Measurements from ENCODE around the gene NCOA7. TPM values are rescaled to one million over a fixed set of nuclear protein-coding genes. Genes with fewer than 3 reads are reported as not detected.

NCOA7 gene
- total and polyA plus RNA-seq, 9 of the 15 experiments (the other 6 are each of a cell fraction or from before 2014, with no cell fraction given) = 5.8 to 14.6 (median 9.3) TPM

- in situ Hi-C loops (cut with MboI) = loop anchor here (5.0 to 10.0 kb wide), 2 partner anchors 183 to 1485 kb away; no protein-coding TSS in a partner anchor
- FAIRE-seq = peak; percentile 97
- H3K4me3 ChIP-seq = peak overlapping the region; percentile 82
- no peaks in the 10 kb centered on the region for H4K20me1 ChIP-seq (replicated peaks; ENCODE audit: control insufficient read depth, insufficient read depth, low read length)
- H3K9ac ChIP-seq (ENCODE audit: insufficient read depth in 1 of 2, low read depth in 2 of 2, low read length in 2 of 2) = peak overlapping the region; percentile 88 to 92
- ATAC-seq = peak; percentile 78
- ChIA-PET CTCF (ENCODE audit: low intra/inter-chr PET ratio) (interaction anchor here (0.6 to 1.1 kb wide), 4 partner anchors 166 to 476 kb away, joined by 3 to 7 read pairs (median 4); no protein-coding TSS in a partner anchor), POLR2A (interaction anchor here (0.6 to 3.7 kb wide), 28 partner anchors 9 to 922 kb away, joined by 3 to 98 read pairs (median 4); partner anchors contain the start of genes HINT3 and TRMT11)
- WGBS (ENCODE audit: insufficient coverage, low coverage, missing lambda C conversion rate) = under 1% methylated on average over 19 of the region's 19 CpGs
- DNase-seq (ENCODE audit: extremely low read depth in 1 of 4, low spot score in 3 of 4) = peak; percentile 39 to 91 (median 60)
- H3K27ac ChIP-seq (ENCODE audit: extremely low read depth, low read depth, low read length) = peak overlapping the region; percentile 96
- intact Hi-C loops (cut with micrococcal nuclease) = loop anchor here (1.0 to 10.0 kb wide), 5 partner anchors 8 to 825 kb away; partner anchors contain the start of genes HINT3 and RNF217
- H3K9me3 ChIP-seq (replicated peaks; ENCODE audit: control insufficient read depth, insufficient read depth, low read depth, low read length) = no peaks in the 10 kb centered on the region
- peaks cover 30% of the 10 kb centered on the region for H3K79me2 ChIP-seq (ENCODE audit: control insufficient read depth, insufficient read depth, low read length)
- BruUV-seq (replicated peaks) = no TSS peak
- peak overlapping the region; percentile 93 for H3K4me2 ChIP-seq (ENCODE audit: insufficient read depth, low read length)
- no peaks in the 10 kb centered on the region for H3K9me1 ChIP-seq (ENCODE audit: control insufficient read depth, insufficient read depth, low read length)
- peaks cover 17 to 18% of the 10 kb centered on the region in 2 experiments for H3K4me1 ChIP-seq (replicated peaks in 1 of 2; ENCODE audit: control insufficient read depth in 2 of 2, insufficient read depth in 2 of 2, low read length in 2 of 2)
- peak overlapping the region; percentile 84 for H2AFZ ChIP-seq (ENCODE audit: low read depth, low read length)
- peaks cover 7% of the 10 kb centered on the region; the same call in 1 of the 3 replicates for H3K36me3 ChIP-seq (ENCODE audit: control insufficient read depth, insufficient read depth, low read length)
- H3K27me3 ChIP-seq (ENCODE audit: control insufficient read depth in 2 of 2, insufficient read depth in 2 of 2, low read length in 2 of 2) = no peaks in the 10 kb centered on the region
- TF ChIP-seq, protein P1, sequence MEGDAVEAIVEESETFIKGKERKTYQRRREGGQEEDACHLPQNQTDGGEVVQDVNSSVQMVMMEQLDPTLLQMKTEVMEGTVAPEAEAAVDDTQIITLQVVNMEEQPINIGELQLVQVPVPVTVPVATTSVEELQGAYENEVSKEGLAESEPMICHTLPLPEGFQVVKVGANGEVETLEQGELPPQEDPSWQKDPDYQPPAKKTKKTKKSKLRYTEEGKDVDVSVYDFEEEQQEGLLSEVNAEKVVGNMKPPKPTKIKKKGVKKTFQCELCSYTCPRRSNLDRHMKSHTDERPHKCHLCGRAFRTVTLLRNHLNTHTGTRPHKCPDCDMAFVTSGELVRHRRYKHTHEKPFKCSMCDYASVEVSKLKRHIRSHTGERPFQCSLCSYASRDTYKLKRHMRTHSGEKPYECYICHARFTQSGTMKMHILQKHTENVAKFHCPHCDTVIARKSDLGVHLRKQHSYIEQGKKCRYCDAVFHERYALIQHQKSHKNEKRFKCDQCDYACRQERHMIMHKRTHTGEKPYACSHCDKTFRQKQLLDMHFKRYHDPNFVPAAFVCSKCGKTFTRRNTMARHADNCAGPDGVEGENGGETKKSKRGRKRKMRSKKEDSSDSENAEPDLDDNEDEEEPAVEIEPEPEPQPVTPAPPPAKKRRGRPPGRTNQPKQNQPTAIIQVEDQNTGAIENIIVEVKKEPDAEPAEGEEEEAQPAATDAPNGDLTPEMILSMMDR (IDR thresholded peaks at IDR 0.05 in 2 of 3, conservative IDR thresholded peaks at IDR 0.05 in 1 of 3; ENCODE audit: insufficient read depth in 2 of 3, low read depth in 1 of 3, low read length in 3 of 3) = peak in 1 of 3 experiments; percentile 3; a peak in 1 of 6 replicates
- TF ChIP-seq ZNF76 (CRISPR knock-in tag; IDR thresholded peaks at IDR 0.05; ENCODE audit: borderline replicate concordance) (peak; percentile 66; the same call in 1 of the 2 replicates), HLTF (IDR thresholded peaks at IDR 0.05) (no peak), CTBP1 (IDR thresholded peaks at IDR 0.05; ENCODE audit: borderline replicate concordance) (no peak), NFIC (IDR thresholded peaks at IDR 0.05) (peak; percentile 47), MEIS2 (IDR thresholded peaks at IDR 0.05; ENCODE audit: partially characterized antibody) (peak; percentile 13), NCOR1 (IDR thresholded peaks at IDR 0.05) (peak; percentile 70), MLLT1 (IDR thresholded peaks at IDR 0.05) (peak; percentile 30 to 75; a peak in 2 of 4 replicates), PHF21A (IDR thresholded peaks at IDR 0.05; ENCODE audit: borderline replicate concordance, low read depth) (0 out of 2 replicates have a peak, but pooled peaks have one; percentile 21), GABPB1 (CRISPR knock-in tag; IDR thresholded peaks at IDR 0.05) (peak; percentile 41; the same call in 1 of the 2 replicates), HDAC2 (IDR thresholded peaks at IDR 0.05) (peak; percentile 79), ZNF280A (IDR thresholded peaks at IDR 0.05; ENCODE audit: low read depth, partially characterized antibody) (no peak), LCOR (CRISPR knock-in tag; IDR thresholded peaks at IDR 0.05) (peak; percentile 50; the same call in 1 of the 2 replicates), SMARCB1 (IDR thresholded peaks at IDR 0.05; ENCODE audit: insufficient read length, low read depth) (no peak)
- TF ChIP-seq, protein P2, sequence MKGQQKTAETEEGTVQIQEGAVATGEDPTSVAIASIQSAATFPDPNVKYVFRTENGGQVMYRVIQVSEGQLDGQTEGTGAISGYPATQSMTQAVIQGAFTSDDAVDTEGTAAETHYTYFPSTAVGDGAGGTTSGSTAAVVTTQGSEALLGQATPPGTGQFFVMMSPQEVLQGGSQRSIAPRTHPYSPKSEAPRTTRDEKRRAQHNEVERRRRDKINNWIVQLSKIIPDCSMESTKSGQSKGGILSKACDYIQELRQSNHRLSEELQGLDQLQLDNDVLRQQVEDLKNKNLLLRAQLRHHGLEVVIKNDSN (CRISPR knock-in tag; IDR thresholded peaks at IDR 0.05) = peak; percentile 50; the same call in 1 of the 2 replicates
Measured at GRCh38 chr6:125789576-125790357, 993 bp upstream of the NCOA7 start.
